Large intestine (tissue), 3 donors: ENCODE data around the gene CD2AP. TPM values are rescaled to one million over a fixed set of nuclear protein-coding genes. Genes with fewer than 3 reads are reported as not detected.
"Not testable (repeated sequence)": the region's sequence is repeated elsewhere in the genome, so short reads cannot be mapped to it uniquely, and the experiment has no call there.

Source experiments
- DNase-seq, 2 donors: peaks; one replicate each; pipeline versions ENCODE4 v3.0.0 to v3.0.0-alpha.2; 2013
- H3K27ac ChIP-seq: one replicate; pipeline ENCODE4 v1.5.1; 2013; ENCODE audit warnings: low read length
- H3K27me3 ChIP-seq: 2 replicates; pipeline ENCODE4 v1.6.1; 2013; ENCODE audit warnings: low read length; ENCODE audit not compliant: control insufficient read depth, insufficient read depth
- H3K36me3 ChIP-seq: 2 replicates; pipeline ENCODE4 v1.6.1; 2013; ENCODE audit warnings: low read length; ENCODE audit not compliant: control insufficient read depth, insufficient read depth
- H3K4me1 ChIP-seq: one replicate; pipeline ENCODE4 v1.6.1; 2013; ENCODE audit warnings: low read length; ENCODE audit not compliant: control insufficient read depth, insufficient read depth
- H3K4me3 ChIP-seq: one replicate; pipeline ENCODE4 v1.5.1; 2013; ENCODE audit warnings: low read length
- H3K9me3 ChIP-seq: one replicate; pipeline ENCODE4 v1.6.1; 2013; ENCODE audit warnings: mild to moderate bottlenecking, low read depth, low read length, moderate library complexity; ENCODE audit not compliant: control insufficient read depth
- WGBS: methylation state at CpG from one replicate; pipeline ENCODE4 v1.1.5; 2013; ENCODE audit warnings: low lambda C conversion rate; ENCODE audit not compliant: insufficient coverage; 5-methylcytosine and 5-hydroxymethylcytosine counted together
- polyA plus RNA-seq: library from polyadenylated mRNA; unstranded; fragments of 120-200 nt; gene quantifications from one replicate; pipeline ENCODE4 v1.2.1, GENCODE V29; 2013

The CD2AP gene
- polyA plus RNA-seq, 1 donor: 54.1 TPM

DNA sequence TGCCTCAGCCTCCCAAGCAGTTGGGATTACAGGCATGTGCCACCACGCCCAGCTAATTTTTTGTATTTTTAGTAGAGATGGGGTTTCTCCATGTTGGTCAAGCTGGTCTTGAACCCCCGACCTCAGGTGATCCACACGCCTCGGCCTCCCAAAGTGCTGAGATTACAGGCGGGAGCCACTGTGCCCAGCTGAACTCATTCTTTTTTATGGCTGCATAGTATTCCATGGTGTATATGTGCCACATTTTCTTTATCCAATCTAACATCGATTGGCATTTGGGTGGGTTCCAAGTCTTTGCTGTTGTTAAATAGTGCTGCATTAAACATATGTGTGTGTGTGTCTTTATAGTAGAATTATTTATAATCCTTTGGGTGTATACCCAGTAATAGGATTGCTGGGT is 78.9 kb downstream of the CD2AP start:
- peaks cover 14% of the 10 kb centered on the region for H3K36me3 ChIP-seq
- 100% methylated on average over 1 of the region's 6 CpGs for WGBS
- not testable (repeated sequence) for H3K4me1 ChIP-seq, H3K27ac ChIP-seq, H3K9me3 ChIP-seq, H3K4me3 ChIP-seq, H3K27me3 ChIP-seq, DNase-seq

DNA sequence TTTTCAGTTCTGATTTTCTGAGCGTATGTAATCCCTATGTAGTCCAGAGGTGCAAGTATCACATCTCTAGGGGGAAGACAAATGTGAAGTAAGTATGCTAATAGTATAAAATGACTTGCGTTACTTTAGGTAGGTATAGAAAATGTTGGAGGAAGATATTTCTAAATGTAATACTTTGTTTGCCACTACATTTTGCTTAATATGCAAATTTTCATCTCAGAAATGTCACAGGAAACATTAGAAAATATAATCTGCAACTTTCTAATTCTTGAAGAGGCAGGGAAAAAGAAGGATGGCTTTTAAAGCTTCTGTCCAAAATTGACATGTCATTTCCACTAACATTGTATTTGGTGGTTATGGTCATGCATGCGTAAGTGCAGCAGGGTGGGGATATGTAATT is 85.6 kb downstream of the CD2AP start:
- Histone ChIP-seq H3K4me1 (no peaks in the 10 kb centered on the region), H3K9me3 (no peaks in the 10 kb centered on the region), H3K36me3 (peaks cover 14% of the 10 kb centered on the region), H3K27me3 (no peaks in the 10 kb centered on the region), H3K27ac (no peak overlapping the region), H3K4me3 (no peak overlapping the region)
- 100% methylated on average over 1 of the region's 3 CpGs for WGBS
- no peak for DNase-seq

DNA sequence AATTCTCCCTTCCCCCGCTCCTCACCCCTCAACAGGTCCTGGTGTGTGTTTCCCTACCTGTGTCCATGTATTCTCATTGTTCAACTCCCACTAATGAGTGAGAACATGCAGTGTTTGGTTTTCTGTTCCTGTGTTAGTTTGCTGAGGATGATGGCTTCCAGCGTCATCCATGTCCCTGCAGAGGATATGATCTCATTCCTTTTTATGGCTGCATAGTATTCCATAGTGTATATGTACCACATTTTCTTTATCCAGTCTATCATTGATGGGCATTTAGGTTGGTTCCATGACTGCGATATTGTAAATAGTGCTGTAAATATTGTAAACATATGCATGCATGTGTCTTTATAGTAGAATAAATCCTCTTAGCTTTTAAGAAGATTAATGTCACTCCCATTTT is 89.0 kb downstream of the CD2AP start:
- DNase-seq, H3K4me3 ChIP-seq, H3K4me1 ChIP-seq, H3K36me3 ChIP-seq, H3K27me3 ChIP-seq, H3K9me3 ChIP-seq, H3K27ac ChIP-seq: not testable (repeated sequence)
- no CpG with 5 or more reads among the region's 3 CpGs for WGBS

DNA sequence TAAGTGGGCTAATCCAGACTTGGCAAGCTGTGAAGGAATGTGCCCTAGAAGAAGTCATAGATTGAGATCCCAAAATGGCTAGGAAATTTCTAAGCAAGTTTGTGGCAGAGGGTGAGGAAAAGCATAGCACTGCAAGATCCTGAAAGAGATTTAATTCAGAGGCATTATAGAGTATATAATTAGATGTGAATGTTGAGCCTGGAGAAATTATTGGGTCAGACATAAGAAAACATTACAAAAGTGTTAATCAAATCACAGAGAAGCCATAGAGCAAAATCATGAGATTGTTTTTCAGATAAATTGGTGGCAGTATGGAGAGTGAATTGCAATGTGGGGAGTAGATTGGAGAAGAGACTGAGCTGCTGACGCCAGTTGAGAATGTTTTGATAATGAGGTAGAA is 90.0 kb downstream of the CD2AP start:
- Histone ChIP-seq H3K27me3 (no peaks in the 10 kb centered on the region), H3K4me3 (no peak overlapping the region)
- 100% methylated on average over 1 of the region's 1 CpG for WGBS

DNA sequence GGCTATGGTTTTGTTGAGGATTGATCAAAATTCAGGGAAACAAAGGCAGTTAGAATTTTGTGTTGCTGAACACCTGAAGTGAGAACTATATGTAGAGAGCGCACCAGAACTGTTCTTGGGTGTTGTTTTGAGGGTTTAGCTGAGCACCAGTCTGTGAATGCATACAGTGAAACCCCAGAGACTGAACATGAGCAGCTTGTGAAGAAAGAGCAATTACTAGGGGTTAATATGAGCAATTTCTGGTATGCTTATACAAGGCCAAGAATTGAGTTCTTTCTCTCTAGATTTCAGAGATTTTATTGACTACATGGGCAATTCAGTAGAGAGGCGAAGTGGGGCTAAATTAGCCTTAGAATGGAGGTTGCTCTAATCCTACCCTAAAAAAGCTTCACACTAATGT is 93.9 kb downstream of the CD2AP start:
- no peaks in the 10 kb centered on the region for H3K9me3 ChIP-seq
- no CpG with 5 or more reads among the region's 2 CpGs for WGBS
- H3K4me1 ChIP-seq: no peaks in the 10 kb centered on the region
- H3K27me3 ChIP-seq: no peaks in the 10 kb centered on the region
- DNase-seq: no peak
- H3K36me3 ChIP-seq: peaks cover 5% of the 10 kb centered on the region
- no peak overlapping the region for H3K27ac ChIP-seq
- H3K4me3 ChIP-seq: no peak overlapping the region

More for the DNA sequence above, 90.0 kb downstream of the CD2AP start:
- Histone ChIP-seq H3K4me1 (no peaks in the 10 kb centered on the region), H3K27ac (no peak overlapping the region), H3K36me3 (peaks cover 6% of the 10 kb centered on the region), H3K9me3 (no peaks in the 10 kb centered on the region)
- no peak for DNase-seq

DNA sequence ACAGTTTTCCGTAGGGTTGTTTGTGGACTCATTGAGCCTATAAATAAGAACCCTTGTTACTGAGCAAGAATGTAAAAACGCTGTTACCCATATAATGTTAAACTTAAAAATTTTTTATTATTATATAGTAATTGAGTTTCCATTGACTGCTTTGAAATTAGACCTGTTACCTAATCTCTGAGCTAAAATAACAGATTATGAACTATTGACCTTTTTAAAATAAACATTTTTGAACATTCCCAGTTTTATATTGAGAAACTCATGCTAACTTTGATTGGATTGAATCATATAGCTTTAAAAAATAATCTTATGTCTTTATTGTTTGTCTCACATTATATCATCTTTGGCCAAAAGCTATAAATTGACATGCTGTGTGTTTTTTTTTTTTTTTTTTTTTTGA is 95.5 kb downstream of the CD2AP start:
- H3K27ac ChIP-seq: no peak overlapping the region
- 100% methylated on average over 2 of the region's 2 CpGs for WGBS
- H3K4me1 ChIP-seq: no peaks in the 10 kb centered on the region
- H3K36me3 ChIP-seq: peaks cover 8% of the 10 kb centered on the region
- no peaks in the 10 kb centered on the region for H3K27me3 ChIP-seq
- H3K4me3 ChIP-seq: no peak overlapping the region
- no peak for DNase-seq
- H3K9me3 ChIP-seq: no peaks in the 10 kb centered on the region

DNA sequence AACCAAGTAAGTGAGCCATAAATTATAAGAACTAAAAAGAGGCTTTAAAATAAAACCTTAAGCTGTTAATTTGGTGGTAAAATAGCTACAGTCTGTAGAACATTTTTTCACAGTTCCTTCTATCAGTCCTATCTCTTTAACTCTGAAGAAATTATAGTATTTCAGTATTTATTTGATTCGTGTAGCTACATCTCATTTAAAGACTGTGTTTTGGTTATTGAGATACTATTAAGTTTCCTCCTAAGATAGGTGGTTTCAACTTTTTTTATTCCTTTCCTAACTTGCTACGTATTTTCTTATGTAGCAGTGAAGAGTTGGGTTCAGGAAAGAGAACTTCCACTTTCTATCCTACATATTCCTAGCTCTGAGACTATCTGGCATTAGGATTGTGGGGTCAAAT is 97.2 kb downstream of the CD2AP start:
- H3K27me3 ChIP-seq: no peaks in the 10 kb centered on the region
- no CpG with 5 or more reads among the region's 2 CpGs for WGBS
- DNase-seq: no peak
- no peak overlapping the region for H3K27ac ChIP-seq
- no peaks in the 10 kb centered on the region for H3K4me1 ChIP-seq
- H3K9me3 ChIP-seq: no peaks in the 10 kb centered on the region
- no peak overlapping the region for H3K4me3 ChIP-seq
- H3K36me3 ChIP-seq: peaks cover 18% of the 10 kb centered on the region

DNA sequence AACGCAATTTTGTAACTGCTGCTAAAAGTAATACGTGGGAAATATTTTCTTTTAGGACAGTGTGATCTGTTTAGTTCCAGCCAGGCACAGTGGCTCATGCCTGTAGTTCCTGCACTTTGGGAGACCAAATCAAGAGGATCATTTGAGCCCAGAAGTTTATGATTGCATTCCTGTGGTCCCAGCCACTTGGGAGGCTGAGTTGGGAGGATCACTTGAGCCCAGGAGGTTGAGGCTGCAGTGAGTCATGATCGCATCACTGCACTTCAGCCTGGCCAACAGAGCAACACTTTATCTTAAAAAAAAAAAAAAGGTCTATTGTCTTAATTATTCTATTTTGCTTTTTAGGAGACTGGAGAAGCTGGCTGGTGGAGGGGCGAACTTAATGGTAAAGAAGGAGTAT is 101.5 kb downstream of the CD2AP start:
- 100% methylated on average over 1 of the region's 4 CpGs for WGBS
- Histone ChIP-seq H3K4me3 (no peak overlapping the region), H3K9me3 (no peaks in the 10 kb centered on the region), H3K27me3 (no peaks in the 10 kb centered on the region), H3K36me3 (peaks cover 36% of the 10 kb centered on the region), H3K4me1 (no peaks in the 10 kb centered on the region), H3K27ac (no peak overlapping the region)
- DNase-seq: no peak

DNA sequence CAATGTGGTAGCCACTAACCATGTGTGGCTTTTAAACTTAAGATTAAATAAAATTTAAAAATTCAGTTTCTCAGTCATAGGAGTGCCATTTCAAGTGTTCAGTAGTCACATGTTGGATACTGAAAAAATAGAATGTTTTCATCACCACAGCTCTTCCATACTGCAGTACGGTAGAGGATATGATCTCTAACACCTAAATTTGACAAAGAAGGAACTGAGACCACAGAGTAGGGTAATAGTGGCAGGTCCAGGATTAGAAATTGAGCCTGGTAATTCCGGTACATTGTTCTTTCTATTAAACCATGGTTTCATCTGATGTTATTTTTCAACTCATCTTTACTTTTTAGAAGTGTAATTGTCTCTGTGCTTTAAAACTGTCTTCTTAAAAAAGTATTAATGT is 104.0 kb downstream of the CD2AP start:
- H3K4me1 ChIP-seq: no peaks in the 10 kb centered on the region
- H3K27ac ChIP-seq: no peak overlapping the region
- H3K27me3 ChIP-seq: no peaks in the 10 kb centered on the region
- H3K36me3 ChIP-seq: peaks cover 40% of the 10 kb centered on the region
- DNase-seq: no peak
- 100% methylated on average over 1 of the region's 2 CpGs for WGBS
- H3K9me3 ChIP-seq: no peaks in the 10 kb centered on the region
- H3K4me3 ChIP-seq: no peak overlapping the region

DNA sequence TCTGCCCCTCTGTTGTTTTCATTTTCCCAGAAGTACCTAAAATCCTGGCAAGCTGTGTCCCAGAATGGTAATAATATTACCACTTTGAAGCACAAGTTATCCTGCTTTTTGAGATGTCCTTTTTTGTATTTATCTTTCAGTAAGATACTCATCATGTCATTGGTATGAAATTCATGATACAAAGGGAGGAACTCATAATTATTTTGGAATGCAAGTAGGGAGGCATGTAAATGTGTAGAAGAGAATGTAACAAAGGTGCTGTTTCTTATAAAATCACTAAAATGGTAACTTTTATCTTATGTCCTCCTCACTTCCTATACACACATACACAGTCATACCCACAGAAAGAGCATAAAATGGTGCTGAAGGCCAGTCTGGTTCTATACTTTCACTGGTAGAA is 109.9 kb downstream of the CD2AP start:
- peaks cover 33% of the 10 kb centered on the region for H3K36me3 ChIP-seq

DNA sequence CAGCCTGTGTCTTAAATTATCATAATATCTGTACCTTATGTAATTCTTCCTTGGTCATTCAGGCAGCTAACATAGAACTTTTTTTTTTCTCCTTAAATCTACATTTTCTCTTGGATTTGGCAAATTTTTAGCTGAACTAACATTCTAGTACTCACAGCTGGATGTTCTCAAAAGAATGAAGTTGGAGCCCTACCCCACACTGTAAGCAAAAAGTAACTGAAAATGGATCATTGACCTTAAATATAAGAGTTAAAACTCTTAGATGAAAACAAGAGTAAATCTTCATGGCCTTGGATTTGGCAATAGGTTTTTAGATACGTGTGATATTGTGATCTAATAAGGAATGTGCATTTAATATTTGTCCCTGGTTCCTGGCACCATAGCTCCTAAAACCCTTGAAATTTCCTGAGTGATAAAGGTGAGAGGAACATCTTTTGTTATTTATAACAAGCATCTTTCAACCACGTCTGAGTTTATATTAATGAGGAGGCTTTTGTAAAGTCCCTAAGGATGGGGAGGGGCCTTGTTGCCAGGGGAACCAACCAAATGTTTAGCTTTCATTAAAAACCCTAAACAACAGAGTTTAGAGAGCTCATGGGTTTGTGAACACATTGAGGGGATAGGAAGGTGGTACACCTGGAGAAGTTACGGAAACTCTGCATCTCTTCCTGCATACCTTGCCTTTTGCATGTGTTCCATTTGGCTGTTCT is 114.7 kb downstream of the CD2AP start:
- no peaks in the 10 kb centered on the region for H3K9me3 ChIP-seq
- no peak overlapping the region for H3K4me3 ChIP-seq
- no peak for DNase-seq
- peaks cover 24% of the 10 kb centered on the region for H3K36me3 ChIP-seq
- H3K27me3 ChIP-seq: no peaks in the 10 kb centered on the region
- no peaks in the 10 kb centered on the region for H3K4me1 ChIP-seq
- 83% methylated on average over 1 of the region's 3 CpGs for WGBS
- H3K27ac ChIP-seq: no peak overlapping the region

More for the DNA sequence above, 109.9 kb downstream of the CD2AP start:
- DNase-seq: no peak
- Histone ChIP-seq H3K4me1 (no peaks in the 10 kb centered on the region), H3K9me3 (no peaks in the 10 kb centered on the region), H3K4me3 (no peak overlapping the region), H3K27ac (no peak overlapping the region), H3K27me3 (no peaks in the 10 kb centered on the region)
